Body of pancreas (tissue), 4 donors: ENCODE data around the gene TNFRSF8.

ENCODE experiments used
- POLR2A ChIP-seq, 3 donors: fragments of 450-650 bp; IDR thresholded peaks; one replicate each; pipeline ENCODE4 v1.6.1; 2016; ENCODE audit warnings: antibody characterized with exemption in 3 of 3, mild to moderate bottlenecking in 2 of 3
- TF ChIP-seq, protein P1 (sequence below), 7 experiments: fragments of 450-650 bp in 4 of 7; fragments of 200-600 bp in 3 of 7; sonication (generic) in 3 of 7; IDR thresholded peaks; one replicate each; pipeline ENCODE4 v1.5.1; 2016 to 2019; ENCODE audit warnings: antibody characterized with exemption in 7 of 7

DNA sequence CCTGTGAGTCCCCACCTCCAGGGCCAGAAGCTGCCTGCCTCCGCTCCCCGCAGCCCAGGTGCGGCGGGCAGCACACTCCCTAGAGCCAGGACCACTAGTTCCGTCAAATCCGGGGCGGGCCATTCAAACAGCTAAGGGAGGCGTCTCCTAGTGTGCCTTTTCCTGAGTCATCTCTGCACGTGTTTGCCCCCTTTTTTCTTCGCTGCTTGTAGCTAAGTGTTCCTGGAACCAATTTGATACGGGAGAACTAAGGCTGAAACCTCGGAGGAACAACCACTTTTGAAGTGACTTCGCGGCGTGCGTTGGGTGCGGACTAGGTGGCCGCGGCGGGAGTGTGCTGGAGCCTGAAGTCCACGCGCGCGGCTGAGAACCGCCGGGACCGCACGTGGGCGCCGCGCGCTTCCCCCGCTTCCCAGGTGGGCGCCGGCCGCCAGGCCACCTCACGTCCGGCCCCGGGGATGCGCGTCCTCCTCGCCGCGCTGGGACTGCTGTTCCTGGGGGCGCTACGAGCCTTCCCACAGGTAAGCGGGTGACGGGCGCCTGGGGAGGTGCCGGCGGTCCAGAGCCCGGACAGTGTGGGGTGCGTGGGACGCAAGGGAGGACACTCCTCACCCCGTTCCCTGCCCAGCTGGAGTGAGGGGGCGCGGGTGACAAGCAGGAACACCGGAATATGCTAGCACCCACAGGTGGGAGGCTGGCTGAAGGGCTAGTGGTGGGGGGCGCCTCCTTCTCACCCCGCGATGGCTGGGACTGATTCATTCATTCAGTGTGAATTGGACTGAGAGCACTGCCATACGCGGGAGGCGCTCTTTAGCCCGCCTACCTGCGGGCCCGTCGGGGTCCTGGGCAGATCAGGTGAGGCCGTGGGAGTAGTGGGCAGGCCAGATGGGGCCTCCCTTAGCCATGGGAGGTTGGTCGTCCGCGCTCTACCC is at the start of gene TNFRSF8:
- TF ChIP-seq, protein P1, sequence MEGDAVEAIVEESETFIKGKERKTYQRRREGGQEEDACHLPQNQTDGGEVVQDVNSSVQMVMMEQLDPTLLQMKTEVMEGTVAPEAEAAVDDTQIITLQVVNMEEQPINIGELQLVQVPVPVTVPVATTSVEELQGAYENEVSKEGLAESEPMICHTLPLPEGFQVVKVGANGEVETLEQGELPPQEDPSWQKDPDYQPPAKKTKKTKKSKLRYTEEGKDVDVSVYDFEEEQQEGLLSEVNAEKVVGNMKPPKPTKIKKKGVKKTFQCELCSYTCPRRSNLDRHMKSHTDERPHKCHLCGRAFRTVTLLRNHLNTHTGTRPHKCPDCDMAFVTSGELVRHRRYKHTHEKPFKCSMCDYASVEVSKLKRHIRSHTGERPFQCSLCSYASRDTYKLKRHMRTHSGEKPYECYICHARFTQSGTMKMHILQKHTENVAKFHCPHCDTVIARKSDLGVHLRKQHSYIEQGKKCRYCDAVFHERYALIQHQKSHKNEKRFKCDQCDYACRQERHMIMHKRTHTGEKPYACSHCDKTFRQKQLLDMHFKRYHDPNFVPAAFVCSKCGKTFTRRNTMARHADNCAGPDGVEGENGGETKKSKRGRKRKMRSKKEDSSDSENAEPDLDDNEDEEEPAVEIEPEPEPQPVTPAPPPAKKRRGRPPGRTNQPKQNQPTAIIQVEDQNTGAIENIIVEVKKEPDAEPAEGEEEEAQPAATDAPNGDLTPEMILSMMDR (IDR thresholded peaks at IDR 0.05) = no peak
- no peak for TF ChIP-seq POLR2A (IDR thresholded peaks at IDR 0.05)
